Stimulated activated CD4-positive, alpha-beta T cell treated with anti-CD3 and anti-CD28 coated beads, TNF-alpha, amount 100 ng/mL, for 24 hours (primary cell): ENCODE results near the gene PVALB.

ENCODE experiments used
- DNase-seq, 3 experiments: peaks; one replicate each; pipeline ENCODE4 v3.0.0-alpha.2; 2020; ENCODE audit warnings: low read depth in 3 of 3

Gene PVALB

GRCh38 chr22:36773935-36774334, 42.9 kb downstream of the PVALB start:
- no peak for DNase-seq

GRCh38 chr22:36772451-36772850, 44.4 kb downstream of the PVALB start:
- no peak for DNase-seq

GRCh38 chr22:36771356-36772063, 45.3 kb downstream of the PVALB start:
- DNase-seq: no peak

DNA sequence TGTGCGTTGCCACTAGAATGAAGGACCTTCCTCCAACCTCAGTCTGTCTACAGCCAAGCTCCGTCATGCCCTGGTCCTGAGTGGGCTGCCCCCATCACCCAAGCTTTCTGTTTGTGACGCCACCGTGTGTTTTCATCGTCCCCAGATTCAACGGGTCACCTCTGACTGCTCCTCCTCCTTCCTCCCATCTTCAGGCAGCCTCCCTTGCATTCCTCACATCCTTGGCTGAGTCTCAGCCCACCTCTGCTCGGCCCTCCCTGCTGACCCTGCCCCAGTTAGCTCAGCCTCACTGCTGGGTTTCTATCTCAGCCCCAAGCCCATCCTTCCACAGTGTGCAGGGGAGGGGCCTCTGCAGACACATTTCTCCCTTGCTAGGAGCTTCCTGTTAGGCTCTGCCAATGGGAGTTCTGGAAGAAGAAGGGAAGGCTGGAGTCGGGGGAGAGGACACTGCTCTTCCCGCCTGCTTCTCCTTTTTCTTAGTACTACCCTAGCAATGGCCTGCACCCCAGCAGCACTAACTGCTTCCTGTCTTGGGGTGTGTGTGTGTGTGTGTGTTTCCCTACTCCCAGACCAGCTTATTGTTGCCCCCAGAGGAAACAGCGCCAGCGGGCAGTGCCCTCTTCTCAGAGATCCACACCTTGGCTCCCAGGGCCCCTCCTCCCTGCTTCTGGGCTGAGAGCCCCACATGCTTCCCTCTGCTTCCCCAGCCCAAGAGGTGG, 46.2 kb downstream of the PVALB start:
- DNase-seq: no peak

- DNase-seq: no peak
These were observed 47.0 kb downstream of the PVALB start for GRCh38 chr22:36769541-36770512.

- DNase-seq: no peak
These were observed 48.2 kb downstream of the PVALB start for GRCh38 chr22:36768616-36769015.

GRCh38 chr22:36768141-36768540, 48.7 kb downstream of the PVALB start:
- DNase-seq: no peak

GRCh38 chr22:36767035-36767775, 49.6 kb downstream of the PVALB start:
- DNase-seq: no peak

DNA sequence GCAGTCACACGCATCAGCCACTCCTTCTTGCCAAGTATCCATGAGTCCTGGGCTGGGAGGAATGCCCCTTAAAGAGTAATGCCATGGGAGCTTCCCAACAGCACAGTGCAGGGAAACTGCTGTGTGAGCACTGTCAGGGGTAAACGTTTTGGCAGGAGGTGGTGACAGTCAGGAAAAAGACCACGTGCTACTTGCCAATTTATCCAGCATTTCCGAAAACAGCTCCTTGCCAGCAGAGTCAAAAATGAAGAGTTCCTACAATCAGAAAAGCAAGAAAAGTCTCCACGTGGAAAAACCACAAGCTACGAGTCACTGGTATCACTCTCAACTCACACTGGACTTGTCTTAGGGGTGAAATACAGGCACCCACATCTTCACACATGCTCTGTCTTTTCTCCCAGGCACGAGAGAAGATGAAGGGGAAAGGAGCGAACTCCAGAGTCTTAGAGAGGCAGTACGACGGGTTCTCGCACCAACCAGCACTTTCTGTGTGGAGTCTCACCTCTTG, 50.8 kb downstream of the PVALB start:
- no peak for DNase-seq

DNA sequence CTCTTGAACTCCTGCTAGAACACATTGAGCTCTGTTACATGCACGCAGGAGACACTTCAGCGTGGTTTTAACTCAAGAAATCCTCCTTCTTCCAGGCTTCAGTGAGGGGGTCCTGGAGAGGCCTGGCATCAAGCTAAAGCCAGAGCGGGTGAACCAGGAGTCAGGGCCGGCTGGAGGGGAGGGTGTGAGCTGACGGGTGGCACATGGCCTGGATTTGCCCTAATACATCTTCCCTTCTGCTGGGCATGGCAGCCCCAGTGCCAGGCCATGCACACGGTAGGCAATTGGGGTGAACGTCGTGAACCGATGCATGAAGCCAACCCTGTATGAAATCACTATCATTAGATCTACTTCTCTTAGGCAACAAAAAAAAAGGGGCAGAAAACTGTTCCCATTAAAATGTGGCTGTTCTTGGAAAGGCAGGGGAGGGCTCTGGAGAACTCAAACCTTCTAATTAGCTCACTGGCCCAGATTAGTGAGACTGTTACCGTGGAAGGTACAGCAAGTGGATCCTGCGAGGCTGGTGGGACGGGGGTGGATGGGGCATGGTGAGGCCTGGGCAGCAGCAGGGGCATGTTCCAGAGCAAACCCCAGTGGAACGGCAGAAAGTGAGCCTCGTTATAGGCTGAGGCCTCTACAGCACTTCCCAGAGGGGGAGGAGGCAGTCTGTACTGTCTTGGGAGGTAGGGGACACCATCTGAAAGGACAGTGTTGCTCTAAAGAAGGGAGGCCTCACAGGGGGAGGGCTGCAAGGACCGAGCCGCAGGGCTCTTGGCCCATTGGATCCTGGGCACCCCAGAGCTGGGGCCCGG, 51.5 kb downstream of the PVALB start:
- DNase-seq: no peak

GRCh38 chr22:36764641-36765040, 52.2 kb downstream of the PVALB start:
- DNase-seq: no peak

- DNase-seq: no peak
These were observed 52.8 kb downstream of the PVALB start for GRCh38 chr22:36764060-36764459.

DNA sequence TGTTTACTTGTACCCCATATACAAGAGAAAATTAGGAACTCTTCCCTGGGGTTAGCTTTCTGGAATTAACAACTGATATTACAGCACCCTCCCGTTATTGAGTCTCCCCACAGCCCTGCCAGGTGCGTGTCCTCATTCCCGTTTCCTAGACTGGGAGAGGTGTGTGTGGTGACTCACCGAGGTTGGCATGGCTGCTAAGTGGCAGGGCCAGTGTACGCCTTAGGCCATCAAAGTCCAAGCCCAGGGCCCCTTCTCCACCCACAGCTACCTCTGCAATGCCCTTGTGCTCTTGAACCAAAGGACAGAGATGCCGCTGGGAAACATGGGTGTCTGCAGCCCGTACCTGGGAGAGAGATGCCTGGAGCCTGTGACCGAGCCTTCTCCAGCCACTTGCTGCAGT, 53.3 kb downstream of the PVALB start:
- no peak for DNase-seq

- no peak for DNase-seq
These were observed 54.1 kb downstream of the PVALB start for GRCh38 chr22:36762687-36763260.

GRCh38 chr22:36761553-36762240, 55.1 kb downstream of the PVALB start:
- DNase-seq: no peak

DNA sequence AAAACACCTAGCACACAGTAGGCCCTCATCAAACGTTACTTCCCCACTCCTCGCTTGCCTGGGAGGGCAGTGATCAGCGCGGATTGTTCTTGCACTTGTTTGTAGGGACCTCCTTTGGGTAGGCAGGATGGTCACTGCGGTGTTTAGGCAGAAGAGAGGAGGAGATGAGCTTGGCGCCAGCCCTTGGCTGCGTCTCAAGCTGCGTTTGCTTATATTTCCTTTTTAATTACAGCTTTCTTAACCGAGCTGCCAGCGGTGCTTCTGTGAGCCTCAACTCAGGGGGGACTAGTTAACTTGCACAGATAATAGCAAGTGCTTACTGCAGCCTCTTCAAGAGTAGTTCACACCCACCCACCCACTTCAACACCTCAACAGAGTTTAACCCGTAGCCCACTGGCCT, 56.0 kb downstream of the PVALB start:
- DNase-seq: no peak

- no peak for DNase-seq
These were observed 57.2 kb downstream of the PVALB start for GRCh38 chr22:36759481-36760159.

- no peak for DNase-seq
These were observed 58.0 kb downstream of the PVALB start for GRCh38 chr22:36758792-36759271.
